GM12874 (cell line): Measurements from ENCODE around the gene WDR62.

Experiments used
- TF ChIP-seq, protein P1 (sequence below): IDR thresholded peaks from 2 replicates; pipeline ENCODE4 v1.5.1; 2011; ENCODE audit warnings: low read depth, mild to moderate bottlenecking, control low read depth, low read length, moderate library complexity; ENCODE audit not compliant: insufficient read depth

The WDR62 gene

DNA sequence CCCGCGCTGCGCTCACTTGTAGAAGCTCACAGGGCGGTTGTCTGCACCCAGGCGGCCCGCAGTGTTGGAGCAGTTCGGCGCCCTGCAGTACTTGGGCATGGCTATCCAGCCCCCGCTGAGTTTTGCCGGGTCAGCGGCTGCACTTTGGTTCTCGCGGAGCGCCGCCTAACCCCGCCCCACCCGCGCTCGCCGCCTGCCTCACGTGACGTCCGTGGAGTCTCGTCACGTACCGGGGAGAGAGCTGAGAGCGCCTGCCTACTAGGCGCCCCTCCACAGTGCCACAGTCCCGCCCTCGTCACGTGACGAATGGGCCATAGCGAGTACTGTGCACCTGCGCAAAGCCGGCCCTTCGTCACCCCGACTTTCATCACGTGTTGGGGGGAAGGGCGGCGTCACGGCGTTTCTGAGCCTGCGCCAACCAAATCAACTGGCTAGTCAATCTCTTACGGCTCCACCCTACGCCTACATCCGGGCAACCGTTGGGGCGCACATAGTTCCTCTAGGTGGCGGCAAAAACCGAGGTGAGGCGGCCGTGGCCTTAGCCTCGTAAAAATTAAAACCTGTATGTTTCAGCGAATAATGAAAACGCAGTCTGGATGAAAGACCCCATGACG lies 471 bp upstream of the WDR62 start, which contains the start of gene THAP8:
Gene THAP8 (minus strand): TSS at position 167 of the 614 bp plus-strand sequence. CDS start 68 bp downstream, at position 99.
- TF ChIP-seq, protein P1, sequence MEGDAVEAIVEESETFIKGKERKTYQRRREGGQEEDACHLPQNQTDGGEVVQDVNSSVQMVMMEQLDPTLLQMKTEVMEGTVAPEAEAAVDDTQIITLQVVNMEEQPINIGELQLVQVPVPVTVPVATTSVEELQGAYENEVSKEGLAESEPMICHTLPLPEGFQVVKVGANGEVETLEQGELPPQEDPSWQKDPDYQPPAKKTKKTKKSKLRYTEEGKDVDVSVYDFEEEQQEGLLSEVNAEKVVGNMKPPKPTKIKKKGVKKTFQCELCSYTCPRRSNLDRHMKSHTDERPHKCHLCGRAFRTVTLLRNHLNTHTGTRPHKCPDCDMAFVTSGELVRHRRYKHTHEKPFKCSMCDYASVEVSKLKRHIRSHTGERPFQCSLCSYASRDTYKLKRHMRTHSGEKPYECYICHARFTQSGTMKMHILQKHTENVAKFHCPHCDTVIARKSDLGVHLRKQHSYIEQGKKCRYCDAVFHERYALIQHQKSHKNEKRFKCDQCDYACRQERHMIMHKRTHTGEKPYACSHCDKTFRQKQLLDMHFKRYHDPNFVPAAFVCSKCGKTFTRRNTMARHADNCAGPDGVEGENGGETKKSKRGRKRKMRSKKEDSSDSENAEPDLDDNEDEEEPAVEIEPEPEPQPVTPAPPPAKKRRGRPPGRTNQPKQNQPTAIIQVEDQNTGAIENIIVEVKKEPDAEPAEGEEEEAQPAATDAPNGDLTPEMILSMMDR = peak; percentile 41

DNA sequence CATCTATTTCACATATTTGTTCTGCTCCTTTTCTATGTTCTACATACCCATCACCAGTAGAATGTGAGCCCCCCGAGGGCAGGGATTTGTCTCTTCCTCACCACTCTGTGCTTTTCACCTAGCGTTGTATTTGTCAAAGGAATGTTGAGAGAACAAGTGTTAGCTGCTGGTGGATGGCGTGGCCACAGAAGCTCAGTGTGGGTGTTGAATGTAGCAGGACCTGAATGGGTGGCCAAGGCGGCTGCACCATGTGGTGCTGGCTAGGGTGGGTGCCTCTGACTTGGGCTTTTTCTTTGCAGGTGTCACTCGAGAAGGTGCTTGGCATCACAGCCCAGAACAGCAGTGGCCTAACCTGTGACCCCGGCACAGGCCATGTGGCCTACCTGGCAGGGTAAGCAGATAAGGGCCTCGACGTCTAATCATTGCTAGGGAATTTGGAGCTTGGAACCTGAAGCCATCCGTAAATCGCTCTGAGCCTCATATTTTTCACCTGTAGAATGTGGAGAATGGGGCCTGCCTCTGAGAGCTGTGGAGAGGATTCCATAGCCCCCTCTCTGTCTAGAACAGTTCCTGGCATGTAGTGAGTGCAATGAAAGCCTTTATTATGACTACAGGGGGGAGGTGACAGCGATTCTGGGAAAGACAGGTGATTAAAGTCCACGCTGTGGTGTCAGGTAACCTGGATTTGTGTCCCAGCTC lies 3.9 kb downstream of the WDR62 start:
- TF ChIP-seq, protein P1 = no peak

DNA sequence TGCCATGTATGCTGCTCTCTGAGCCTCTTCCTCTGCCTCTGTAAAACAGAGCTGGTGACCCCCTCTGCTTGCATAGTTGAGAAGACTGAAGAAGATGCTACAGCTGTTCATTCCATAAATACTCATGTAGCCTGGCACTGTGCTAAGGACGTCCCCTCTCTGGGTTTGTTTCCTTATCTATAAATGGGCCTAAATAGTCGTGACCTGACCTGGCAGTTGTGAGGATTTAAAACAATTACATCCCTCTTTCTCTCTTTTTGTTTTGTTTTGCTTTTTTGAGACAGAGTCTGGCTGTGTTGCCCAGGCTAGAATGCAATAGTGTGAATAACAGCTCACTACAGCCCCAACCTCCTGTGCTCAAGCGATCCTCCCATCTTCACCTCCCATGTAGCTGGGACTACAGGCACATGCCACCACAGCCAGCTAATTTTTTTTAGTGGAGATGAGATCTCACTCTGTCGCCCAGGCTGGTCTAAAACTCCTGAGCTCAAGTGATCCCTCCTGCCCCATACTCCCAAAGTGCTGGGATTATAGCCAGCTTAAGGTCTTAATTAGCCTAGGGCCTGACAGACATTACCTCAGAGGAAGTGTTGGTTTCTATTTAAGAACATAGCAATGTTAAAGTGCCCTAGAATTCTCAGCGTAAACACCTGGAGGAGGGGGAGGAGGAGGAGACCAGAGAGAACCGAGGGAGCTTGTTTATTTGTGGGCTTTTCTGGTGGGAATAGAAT lies 4.6 kb downstream of the WDR62 start:
- TF ChIP-seq, protein P1 = no peak

DNA sequence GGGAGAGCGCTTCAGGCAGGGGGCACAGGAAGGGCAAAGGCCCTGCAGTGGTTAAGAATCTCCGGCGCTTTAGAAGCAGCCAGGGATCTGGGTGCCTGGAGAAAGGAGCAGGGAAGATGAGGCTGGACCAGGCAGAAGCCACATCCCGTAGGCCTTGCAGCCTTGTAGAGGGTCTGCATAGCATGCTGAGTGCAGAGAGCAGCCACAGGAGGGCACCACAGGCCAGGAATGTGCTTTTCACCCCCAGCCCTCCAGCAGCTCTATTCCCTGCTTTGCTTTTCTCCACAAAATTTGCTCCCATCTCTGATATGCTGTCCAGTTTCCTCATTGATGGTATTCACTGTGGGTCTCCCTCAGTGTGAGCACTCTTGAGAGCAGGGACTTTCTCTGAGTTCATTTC lies 5.7 kb downstream of the WDR62 start:
- TF ChIP-seq, protein P1 = peak; percentile 50

DNA sequence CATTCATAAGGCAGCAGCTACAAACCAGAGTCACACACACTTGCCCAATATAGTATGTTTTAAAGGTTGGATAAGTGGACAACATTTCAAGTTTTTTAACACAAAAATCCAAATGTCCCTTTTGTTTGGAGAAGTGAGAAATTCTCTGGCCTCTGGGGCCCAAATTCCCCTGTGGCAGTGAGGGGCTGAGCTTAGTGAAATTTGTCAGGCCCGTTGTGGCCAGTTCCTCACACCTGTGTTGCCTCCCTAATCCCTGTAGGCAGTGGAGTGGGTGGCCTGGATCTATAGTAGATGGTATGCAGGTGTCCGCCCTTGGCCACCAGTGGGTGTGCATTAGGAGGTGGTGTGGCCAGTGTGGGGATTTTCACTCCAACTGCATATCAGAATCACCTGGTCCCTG lies 6.7 kb downstream of the WDR62 start:
- TF ChIP-seq, protein P1 = no peak

DNA sequence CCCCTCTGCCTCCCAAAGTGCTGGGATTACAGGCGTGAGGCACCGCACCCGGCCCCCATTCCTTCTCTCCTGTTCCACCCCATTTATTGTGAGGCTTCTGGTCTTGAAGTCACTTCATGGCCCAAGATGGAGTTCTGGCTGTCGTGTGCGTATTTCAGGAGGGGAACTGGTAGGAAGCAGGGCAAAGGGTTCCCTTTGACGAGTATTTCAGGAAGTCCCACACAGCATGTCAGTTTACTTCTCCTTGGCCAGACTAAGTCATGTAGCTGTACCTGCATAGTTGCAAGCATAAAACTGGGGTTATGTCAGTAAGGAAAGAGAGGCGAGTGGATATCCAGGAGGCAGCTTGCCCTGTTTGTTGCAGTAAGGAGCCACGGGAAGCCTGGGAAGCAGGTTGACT lies 10.1 kb downstream of the WDR62 start:
- TF ChIP-seq, protein P1 = no peak

DNA sequence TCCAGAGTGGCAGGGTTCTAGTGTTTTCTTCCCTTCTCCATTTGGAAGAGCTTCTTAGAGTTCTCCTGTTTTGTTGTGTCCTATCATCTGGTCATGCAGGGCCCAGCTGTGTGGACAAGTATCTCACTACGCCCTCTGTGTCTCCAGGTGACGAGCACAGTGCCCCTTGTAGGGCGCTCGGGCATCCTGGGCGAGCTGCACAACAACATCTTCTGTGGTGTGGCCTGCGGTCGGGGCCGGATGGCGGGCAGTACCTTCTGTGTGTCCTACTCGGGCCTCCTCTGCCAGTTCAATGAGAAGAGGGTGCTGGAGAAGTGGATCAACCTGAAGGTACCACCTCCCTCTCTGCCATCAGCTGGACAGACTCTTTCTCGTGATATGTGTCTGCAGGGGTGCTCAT lies 13.0 kb downstream of the WDR62 start:
- TF ChIP-seq, protein P1 = no peak
